Fibroblast of peridontal ligament (primary cell): ENCODE measurements around the gene ASTN2.
A peak's percentile ranks its signal among the peaks of the same experiment; 100 is the strongest.

Experiments
- DNase-seq: peaks from one replicate; pipeline ENCODE4 v3.0.0-alpha.2; 2010; ENCODE audit errors: extremely low read depth

The ASTN2 gene

DNA sequence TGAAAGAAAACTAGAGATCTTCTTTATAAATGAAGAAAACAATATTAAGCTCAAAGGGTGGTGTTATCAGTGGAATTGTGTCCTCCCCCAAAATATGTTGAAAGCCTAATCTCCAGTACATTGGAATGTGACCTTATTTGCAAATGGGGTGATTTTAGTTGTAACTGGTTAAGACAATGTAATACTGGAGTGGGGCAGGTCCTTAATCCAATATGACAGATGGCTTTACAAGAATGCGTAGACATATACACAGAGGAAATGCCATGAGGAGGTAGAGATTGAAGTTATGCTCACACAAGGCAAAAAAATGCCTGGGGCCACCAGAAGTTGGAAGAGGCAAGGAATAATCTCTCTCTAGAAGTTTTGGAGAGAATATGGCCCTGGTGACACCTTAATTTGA, 741.5 kb downstream of the ASTN2 start:
- no peak for DNase-seq

DNA sequence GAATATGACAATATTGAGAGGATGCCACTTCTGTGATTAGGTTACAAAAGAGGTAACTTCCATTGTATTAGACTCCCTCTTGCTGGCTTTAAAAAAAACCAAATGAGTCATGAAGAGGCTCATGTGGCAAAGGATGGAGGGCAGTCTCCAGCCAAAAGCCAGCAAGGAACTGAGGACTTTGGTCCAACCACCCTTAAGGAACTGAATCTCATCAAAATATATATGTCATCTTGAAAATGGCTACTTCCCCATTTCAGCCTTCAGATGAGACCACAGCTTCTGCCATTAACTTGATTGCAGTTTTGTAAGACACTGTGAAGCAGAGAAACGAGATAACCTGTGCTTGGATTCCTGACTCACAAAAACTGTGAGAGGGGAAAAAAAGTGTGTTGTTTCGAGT, 743.3 kb downstream of the ASTN2 start:
- no peak for DNase-seq

DNA sequence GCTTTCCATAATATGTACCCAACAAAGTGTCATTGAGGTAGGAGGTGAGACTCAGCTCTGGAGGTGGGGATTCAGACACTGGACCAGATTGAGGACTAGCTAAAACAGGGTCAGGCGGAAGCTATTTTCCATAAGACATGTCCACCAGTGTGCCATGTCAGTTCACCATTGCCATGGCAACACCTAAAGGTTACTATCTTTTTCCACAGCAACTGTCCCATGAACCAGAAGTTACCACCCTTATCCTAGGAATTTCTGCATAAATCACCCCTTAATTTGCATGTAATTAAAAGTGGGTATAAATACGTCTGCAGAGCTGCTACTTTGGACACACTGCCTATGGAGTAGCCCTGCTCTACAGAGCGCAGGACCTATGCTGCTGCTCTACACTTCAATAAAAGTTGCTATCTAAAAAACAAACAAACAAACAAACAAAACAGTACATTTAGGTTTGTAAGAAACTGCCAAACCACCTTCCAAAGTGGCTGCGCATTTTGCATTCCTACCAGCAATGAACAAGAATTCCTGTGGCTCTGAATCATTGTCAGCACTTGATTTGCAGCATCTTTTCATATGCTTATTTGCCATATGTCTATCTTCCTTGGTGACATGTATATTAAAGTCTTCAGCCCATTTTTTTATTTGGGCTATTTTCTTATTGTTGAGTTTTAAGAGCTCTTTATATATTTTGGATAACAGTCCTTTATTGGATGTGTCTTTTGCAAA, 745.7 kb downstream of the ASTN2 start:
- no peak for DNase-seq

DNA sequence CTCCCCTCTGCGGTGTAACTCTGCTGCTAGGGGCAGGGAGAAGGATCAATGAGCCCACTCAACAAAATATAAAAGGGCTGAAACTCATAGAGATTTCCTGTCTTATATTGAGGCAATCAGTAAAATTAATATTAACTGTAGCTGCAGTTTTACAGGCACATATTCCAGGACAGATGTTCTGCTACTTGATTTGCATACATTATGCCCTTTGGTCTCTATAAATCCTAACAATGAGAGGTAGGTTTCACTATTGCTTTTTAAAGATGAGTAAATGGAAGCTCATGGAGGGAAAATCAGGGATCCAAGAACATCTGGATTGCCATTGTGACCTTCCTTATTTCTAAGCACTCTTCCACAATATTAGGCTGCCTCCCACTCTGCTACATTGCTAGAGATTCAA, 751.3 kb downstream of the ASTN2 start:
- no peak for DNase-seq

DNA sequence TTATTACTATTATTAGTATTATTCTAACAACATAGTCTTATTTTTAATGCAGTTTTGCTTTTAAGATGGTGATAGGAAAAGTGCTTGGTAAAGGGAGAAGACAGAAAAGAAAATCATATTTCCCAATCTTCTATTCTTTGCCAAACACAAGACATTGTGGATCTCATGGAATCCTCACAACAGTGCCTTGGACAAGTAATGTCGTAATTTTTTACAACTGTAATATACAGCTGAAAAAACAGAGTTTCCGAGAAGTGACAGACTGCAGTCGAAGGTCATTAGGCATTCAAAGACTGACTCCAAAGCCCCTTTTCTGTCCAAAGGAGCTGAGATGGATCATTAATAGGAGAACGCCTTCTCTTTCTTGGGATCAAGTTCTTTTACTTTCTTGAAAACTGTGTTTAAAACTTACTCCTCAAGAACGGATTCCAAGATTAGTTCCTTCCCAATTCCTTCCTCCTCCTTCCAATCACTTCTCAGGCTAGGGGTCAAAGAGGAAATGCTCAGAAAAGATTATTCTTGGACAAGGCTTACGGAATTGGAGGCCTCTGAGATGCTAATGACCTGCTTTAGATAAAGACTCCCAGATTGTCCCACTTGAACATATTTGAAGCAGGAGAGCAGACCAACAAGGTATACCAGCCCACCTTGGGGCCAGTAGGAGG, 752.1 kb downstream of the ASTN2 start:
- DNase-seq, result peak; percentile 66

DNA sequence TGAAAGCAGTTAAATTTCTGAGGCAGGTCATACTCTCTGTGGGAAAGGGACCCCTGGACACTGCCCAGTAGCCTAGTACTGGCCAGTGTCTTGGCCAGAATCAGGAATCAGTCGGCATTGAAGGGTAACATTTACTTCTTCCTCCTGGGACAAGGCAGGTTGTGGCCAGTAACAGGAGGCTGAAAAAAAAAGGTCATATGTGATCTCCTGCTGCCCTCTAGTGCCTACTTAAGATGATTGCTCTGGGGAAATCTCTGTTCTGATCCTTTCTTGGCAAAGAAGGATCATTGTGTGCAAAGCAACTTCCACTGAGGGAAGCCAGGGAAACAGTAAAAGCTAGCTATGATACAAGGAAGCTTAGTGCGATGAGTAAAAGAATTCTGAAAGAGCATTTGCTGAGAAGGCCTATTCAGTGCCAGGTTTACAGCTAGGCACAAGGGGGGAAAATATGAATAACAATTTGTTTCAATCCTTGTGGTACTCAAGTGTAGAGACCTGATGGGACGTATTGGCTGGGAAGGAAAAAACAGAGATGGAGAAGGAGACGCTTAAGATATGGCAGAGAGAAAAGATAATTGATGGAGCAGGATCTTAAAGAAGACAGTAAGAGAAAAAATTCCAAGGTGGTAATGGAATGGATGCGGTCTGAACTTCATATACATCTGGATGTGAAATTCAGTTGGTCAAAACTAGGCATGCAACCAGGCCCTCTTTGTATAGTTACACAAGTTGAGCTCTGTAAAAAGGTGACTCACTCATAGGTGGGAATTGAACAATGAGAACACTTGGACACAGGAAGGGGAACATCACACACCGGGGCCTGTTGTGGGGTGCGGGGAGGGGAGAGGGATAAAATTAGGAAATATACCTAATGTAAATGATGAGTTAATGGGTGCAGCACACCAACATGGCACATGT, 753.6 kb downstream of the ASTN2 start:
- DNase-seq, result peak; percentile 93

DNA sequence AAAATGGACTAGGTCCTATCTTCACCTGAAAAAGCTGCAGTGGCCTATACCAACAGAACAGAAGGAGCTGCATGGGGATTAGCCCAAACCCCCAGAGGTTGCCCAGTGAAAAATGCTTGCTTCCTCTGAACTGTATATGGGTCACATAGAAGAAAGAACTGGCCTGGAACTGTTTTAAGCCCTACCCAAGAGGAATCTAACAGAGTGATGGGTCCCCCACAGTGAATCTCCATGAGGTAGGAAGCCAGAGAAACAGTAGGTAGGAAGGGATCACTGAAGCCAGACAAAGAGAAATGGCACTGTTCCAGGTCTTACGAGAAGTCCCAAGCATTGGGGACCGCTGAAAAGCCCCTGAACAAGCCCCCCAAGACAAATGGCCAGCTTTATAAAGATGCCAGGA, 756.6 kb downstream of the ASTN2 start:
- DNase-seq, result no peak

DNA sequence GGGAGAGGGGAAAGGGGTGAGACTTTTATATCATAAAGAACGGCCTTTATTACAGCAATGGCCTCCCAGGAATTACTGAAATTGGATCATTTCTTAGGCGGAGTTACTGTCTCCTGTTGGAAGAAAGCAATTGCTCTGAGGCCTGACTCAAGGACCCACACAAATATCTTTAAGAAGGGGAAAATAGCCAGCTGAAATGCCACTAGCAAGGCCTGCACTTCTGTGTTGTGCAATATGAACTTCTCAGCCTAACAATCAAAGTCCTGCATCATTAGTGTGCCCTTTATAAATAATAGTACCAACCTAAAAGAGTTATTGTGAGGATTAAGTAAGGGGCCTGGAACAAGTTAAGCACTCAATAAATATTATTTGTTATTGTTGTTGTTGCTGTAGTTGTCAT, 757.9 kb downstream of the ASTN2 start:
- no peak for DNase-seq

DNA sequence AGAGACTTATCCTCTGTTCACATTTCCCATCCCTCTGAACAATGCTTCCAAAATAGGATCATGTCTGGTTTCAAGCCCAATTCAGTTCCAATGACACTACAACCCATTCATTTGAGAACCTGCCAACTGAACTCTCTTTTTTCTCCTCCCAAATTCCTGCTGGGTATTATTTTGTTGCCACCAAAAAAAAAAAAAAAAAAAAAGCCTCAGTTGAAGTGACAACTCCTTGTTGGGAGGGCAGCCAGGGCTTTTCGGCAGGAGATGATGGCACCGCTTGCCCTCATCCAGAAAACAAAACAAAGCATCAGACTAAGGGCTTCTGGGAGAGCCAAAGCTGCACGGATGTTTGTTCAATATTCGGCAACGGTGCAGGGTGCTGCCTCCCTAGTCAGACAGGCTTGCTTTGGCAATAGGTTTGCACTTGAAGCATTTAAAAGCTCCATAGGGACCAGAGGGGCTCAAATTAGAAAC, 758.3 kb downstream of the ASTN2 start:
- no peak for DNase-seq

DNA sequence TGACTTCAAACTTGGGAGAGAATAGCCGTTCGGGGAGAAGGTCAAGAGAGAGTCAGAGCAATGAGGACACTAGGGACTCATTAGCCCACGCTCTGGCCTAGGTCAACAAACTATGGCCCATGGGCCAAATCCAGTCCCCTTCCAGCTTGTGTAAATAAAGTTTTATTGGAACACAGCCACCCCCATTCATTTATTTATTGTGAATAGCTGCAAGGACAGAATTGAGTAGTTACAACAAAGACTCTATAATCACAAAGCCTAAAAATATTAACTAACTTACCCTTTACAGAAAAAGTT, 760.9 kb downstream of the ASTN2 start:
- DNase-seq, result no peak

DNA sequence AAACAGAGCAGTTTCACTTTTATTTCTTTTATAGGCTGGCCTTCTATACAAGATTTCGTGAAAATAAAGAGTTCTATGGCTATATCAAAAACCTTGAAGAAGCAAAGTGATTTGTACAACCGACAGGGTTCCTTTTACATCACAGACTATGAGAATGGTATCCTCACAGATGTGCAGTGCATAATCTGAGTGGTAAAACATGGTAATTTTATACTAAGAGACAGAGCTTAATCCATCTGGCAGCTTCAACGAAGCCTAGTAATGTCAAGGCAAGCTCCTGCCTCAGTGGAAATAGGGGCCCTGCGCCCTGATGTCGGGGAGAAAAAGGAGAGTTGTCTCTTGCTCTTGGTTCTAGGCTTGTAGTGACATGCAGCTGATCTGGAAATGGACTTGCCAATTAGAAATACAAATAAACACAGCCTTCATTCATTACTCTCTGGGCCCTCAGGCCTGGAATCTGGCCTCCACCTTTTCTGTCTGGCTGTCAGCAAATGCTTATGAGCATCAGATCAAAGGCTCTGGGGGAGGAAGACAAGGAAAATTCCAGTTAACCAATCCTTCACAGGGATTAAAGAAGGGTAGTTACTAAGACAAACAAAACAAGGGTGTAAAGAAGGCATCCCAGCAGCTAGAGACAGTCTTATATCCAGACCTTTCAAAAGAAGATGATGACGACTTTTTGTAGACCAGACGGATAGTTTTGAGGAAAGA, 761.4 kb downstream of the ASTN2 start:
- DNase-seq, result no peak

DNA sequence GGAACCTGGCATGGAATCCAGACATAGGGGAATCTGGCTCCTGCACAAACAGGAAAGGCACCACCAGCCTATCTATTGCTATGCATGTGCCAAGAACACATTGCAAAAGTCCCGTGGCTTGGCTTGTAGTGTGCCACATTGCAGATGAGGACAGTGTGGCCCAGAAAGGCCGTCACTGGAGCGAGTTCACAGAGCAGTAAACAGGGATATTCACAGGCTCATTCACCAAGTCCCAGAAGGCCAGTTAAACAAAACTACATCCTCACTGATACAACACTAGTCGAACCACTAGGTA, 767.4 kb downstream of the ASTN2 start:
- DNase-seq, result no peak

DNA sequence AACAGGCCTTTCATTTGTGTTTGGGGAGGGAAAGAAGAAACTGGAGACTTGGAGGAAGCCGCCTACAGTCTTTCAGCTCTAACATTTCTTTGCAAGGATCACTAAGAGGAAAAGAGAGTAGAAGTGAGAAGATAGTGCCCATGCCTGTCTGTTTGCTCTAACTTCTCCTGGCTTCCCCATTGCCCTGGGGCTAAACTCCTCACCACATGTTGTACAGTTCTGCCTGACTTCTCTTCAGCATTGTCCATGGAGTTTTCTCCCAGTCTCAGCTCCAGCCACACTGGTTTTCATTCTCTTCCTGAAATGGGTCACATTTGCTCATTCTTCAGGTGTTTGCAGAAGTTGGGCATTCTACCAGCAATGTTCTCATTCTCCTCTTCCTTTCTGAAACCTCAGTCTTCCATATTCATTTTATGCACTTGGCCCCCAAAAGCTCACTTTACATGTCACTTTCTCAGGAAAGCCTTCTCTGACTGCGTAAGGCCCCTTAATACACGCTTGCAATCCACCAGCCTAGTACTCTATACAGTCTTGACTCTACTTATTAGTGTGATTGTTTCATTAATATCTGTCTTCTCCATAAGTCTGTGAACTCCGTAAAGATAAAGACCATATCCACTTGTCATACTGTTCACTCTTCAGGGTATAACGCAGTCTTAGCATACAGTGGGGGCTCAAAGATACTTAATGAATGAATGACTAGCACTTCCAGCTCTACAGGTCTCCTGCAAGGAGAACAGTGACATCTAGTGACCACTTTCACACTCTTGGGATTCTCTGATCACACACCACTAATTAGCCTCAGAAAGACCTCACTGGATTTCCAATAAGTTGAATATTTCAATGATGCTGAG, 768.0 kb downstream of the ASTN2 start:
- DNase-seq, result peak; percentile 82

DNA sequence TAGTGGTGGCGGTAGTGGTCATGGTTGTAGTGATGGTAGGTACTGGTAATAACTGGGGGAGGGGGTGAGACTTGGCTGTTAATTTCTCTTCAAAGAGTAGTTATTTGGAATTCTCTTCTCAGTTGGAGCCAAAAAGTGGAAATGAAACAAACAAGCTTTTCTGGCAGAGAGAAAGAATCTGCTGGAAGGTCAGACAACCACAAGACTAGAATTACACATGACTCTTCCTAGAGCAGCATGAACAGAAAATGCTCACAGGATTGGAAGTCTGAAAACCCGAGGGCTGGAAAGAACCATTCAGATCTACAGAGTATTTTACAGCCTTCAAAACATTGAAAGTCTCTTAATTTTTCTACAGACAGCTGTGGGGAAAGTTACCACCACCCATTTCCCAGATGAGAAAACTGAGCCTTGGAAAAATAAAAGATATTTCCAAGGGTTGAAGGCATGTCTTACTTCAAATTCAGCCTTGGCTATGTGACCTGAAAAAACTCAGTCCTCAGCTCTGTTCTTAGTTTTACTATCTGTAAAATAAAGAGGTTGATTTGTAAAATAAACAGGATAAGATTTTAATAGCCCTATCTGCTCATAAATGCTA, 770.7 kb downstream of the ASTN2 start:
- peak; percentile 95 for DNase-seq

DNA sequence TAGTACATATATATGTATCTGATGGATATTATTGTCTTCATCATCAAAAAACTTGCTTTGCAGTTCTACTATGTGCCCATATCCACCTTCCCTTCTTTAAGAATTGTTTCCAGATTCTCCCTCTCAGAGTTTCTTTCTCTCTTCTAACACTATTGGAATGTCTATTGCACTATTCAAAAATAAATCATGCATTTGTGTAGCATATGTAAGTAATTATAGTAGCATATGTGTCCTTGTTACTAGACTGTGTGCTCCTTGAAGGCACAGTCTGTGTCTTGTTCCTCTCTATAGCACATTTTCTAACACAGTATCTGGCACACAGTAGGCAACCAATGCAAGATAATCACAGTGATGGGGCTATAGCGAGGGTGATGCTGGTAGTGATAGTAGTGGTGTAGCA, 771.2 kb downstream of the ASTN2 start:
- peak; percentile 85 for DNase-seq

DNA sequence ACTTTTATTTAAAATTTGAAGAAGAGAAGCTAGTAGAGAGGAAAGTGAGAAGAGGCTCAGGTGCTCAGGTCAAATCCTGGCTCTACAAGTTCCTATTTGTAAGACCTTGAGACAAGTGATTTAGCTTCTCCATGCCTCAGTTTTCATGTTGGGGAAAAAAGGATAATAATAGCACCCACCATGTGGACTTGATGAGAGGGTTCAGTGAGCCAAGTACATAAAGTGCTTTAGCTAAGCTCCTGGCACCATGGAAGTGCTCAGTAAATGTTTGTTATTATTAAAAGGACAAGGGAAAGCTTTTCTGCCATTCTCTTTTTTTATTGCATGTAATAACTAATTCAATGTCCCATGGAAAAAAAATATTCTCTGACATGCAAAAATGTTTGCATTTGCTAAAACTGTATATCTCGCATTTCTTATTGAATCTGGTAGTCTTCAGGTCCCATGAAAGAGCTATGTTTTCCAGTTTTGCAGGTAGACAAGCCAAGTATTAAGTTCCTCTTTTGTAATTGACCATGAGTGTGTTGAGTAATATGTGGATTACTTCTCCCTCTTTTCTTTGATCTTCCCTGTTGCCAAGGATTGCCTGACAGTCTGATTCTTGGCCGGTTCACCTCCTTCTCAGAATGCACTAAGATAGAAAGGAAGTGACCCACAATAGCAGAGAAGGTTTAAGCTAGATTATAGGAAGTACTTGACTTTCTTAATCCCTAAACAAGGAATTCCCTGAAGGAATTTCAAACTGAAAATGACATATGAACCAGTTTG, 773.4 kb downstream of the ASTN2 start:
- DNase-seq, result no peak

DNA sequence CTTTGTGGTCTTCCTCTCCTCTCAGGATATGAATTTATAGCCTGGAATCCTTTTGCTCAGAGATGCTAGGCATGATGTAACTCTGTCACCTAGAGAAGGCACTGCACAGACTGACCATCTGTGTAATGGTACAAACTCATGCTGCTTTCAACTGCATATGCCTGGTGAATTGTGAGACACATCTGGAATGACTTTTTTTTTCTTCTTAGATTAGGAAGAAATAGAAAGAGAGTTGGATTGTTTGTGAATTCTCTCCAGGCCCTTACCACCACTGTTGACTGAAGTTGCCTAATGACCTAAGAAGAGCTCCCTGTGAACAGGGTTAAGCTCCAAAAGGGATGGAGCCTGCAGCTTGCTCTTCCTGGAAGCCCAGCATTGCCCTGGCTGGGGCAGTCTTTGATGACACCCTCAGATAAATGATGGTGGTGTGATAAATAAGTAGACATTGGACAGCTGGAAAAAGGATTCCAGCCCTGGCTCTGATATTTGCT, 775.6 kb downstream of the ASTN2 start:
- DNase-seq, result peak; percentile 69

DNA sequence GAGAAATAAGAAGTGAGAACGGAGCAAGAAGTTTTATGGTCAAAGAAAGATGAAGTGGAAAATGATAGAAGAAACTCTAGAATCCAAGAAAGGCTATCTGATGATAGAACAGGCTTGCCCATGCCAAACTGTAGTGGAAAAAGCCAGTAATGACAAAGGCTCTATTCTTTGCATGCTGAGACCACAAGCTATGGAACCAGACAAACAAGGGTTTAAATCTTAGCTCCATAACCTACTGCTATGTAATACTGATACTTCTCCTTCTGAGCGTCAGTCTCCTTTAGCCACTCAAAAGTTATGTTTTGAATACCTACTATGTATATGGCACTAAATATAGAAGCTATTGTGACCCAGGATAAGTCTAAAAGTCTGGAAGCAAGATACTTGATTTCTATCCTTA, 778.9 kb downstream of the ASTN2 start:
- DNase-seq, result no peak

DNA sequence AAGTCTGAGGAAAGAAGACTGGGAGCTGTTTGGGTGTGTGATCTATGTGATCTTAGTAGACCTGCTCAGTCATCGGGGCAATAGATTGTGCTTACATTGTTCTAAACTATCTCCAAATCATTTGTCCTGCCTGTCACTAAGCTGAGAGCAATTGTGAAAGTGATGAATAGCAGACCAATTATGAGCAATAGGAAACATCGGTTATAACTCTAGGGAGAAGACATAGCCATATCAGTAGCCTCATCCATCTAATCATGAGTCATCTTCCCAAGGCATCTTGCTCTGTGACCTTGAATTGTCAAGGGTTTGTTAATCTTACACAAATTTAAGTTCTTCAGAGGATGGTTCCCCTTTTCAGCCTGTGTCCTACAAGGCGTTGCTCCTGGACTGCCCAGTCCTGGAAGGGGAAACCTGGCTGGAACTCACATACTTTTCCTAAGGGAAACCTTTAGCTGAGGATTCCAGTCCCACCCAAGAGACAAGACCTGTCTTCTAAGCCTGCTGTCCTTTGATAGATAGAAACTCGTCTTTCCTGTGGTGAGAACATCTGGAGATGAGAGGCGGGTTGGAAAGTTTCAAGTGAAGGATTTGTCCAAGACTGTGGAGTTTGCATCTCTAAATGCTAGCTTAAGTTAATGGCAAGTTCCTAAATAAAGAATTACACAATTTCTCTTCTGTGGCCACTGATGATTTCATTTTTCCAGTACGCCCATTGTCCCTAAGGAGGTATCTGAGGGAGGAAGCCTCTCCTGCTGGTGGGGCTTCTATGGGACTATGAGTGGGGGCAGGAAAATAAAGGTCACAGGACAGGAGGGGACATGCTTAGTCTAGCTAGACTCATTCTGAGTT, 781.6 kb downstream of the ASTN2 start:
- DNase-seq, result peak; percentile 68
